Measurements from ENCODE around the gene HK1. TPM values are rescaled to one million over a fixed set of nuclear protein-coding genes. Genes with fewer than 3 reads are reported as not detected.

The HK1 gene
- total RNA-seq, 1 experiment from 2014 or later, result 219 TPM

GRCh38 chr10:69243817-69244216, 34.5 kb upstream of the HK1 start:
- POLR2A ChIA-PET, result no interaction called here
- no peak for TF ChIP-seq SOX15 (CRISPR knock-in tag; IDR thresholded peaks at IDR 0.05)
- no peak for TF ChIP-seq ZNF532 (CRISPR knock-in tag; IDR thresholded peaks at IDR 0.05; ENCODE audit: borderline replicate concordance)
- no peak for TF ChIP-seq OVOL2 (CRISPR knock-in tag; IDR thresholded peaks at IDR 0.05; ENCODE audit: borderline replicate concordance)
- no peak for TF ChIP-seq IRF1 (CRISPR knock-in tag; IDR thresholded peaks at IDR 0.05)
- no peak for TF ChIP-seq CTCF (IDR thresholded peaks at IDR 0.05)
- no peak for TF ChIP-seq ZBTB21 (CRISPR knock-in tag; IDR thresholded peaks at IDR 0.05; ENCODE audit: borderline replicate concordance)
- no peak for TF ChIP-seq TP53 (CRISPR knock-in tag; IDR thresholded peaks at IDR 0.05)
- TF ChIP-seq GRHL2 (CRISPR knock-in tag; IDR thresholded peaks at IDR 0.05; ENCODE audit: insufficient replicate concordance, severe bottlenecking), result no peak
- no peak for TF ChIP-seq CREM (CRISPR knock-in tag; IDR thresholded peaks at IDR 0.05)
- no peak for TF ChIP-seq ZBTB43 (CRISPR knock-in tag; IDR thresholded peaks at IDR 0.05)
- TF ChIP-seq NR2C2 (CRISPR knock-in tag; IDR thresholded peaks at IDR 0.05), result no peak
- Mint-ChIP-seq H3K36me3 (no peaks in the 10 kb centered on the region), H3K27me3 (ENCODE audit: low read depth) (no peaks in the 10 kb centered on the region), H3K27ac (no peak overlapping the region), H3K4me3 (no peak overlapping the region), H3K9me3 (no peaks in the 10 kb centered on the region), H3K4me1 (peaks cover 14% of the 10 kb centered on the region)
- no peak for ATAC-seq
- DNase-seq (ENCODE audit: low spot score), result no peak
- CTCF ChIA-PET, result interaction anchor here (1.1 to 2.9 kb wide), 3 partner anchors 120 to 164 kb away, joined by 3 to 18 read pairs (median 7); no protein-coding TSS in a partner anchor

GRCh38 chr10:69246036-69246435, 32.3 kb upstream of the HK1 start:
- ChIA-PET CTCF (interaction anchor here (1.1 kb wide), 1 partner anchor 146 kb away, joined by 3 read pairs; no protein-coding TSS in a partner anchor), POLR2A (interaction anchor here (0.6 kb wide), 2 partner anchors 40 to 90 kb away, joined by 3 read pairs; no protein-coding TSS in a partner anchor)
- H3K36me3 Mint-ChIP-seq, result no peaks in the 10 kb centered on the region
- peaks cover 11% of the 10 kb centered on the region for H3K4me1 Mint-ChIP-seq
- no peak overlapping the region for H3K4me3 Mint-ChIP-seq
- H3K9me3 Mint-ChIP-seq, result no peaks in the 10 kb centered on the region
- H3K27ac Mint-ChIP-seq, result no peak overlapping the region
- DNase-seq (ENCODE audit: low spot score), result no peak
- no peaks in the 10 kb centered on the region for H3K27me3 Mint-ChIP-seq (ENCODE audit: low read depth)
- ATAC-seq, result no peak
- no peak for TF ChIP-seq NR1H2 (CRISPR knock-in tag; IDR thresholded peaks at IDR 0.05)
- TF ChIP-seq IRF2 (CRISPR knock-in tag; IDR thresholded peaks at IDR 0.05; ENCODE audit: borderline replicate concordance, low read depth), result no peak
- TF ChIP-seq USF2 (CRISPR knock-in tag; IDR thresholded peaks at IDR 0.05), result no peak
- no peak for TF ChIP-seq FOXP1 (CRISPR knock-in tag; IDR thresholded peaks at IDR 0.05; ENCODE audit: borderline replicate concordance)
- TF ChIP-seq ZBTB21 (CRISPR knock-in tag; IDR thresholded peaks at IDR 0.05; ENCODE audit: borderline replicate concordance), result no peak
- TF ChIP-seq SP1 (CRISPR knock-in tag; conservative IDR thresholded peaks at IDR 0.05), result no peak
- no peak for TF ChIP-seq AFF4 (CRISPR knock-in tag; IDR thresholded peaks at IDR 0.05; ENCODE audit: borderline replicate concordance)
- TF ChIP-seq MXD4 (CRISPR knock-in tag; IDR thresholded peaks at IDR 0.05; ENCODE audit: borderline replicate concordance), result no peak
- TF ChIP-seq ZNF232 (CRISPR knock-in tag; IDR thresholded peaks at IDR 0.05), result no peak
- TF ChIP-seq E2F4 (CRISPR knock-in tag; IDR thresholded peaks at IDR 0.05; ENCODE audit: borderline replicate concordance, low read depth), result no peak
